ENCODE data around the gene SLC17A5.

DNA sequence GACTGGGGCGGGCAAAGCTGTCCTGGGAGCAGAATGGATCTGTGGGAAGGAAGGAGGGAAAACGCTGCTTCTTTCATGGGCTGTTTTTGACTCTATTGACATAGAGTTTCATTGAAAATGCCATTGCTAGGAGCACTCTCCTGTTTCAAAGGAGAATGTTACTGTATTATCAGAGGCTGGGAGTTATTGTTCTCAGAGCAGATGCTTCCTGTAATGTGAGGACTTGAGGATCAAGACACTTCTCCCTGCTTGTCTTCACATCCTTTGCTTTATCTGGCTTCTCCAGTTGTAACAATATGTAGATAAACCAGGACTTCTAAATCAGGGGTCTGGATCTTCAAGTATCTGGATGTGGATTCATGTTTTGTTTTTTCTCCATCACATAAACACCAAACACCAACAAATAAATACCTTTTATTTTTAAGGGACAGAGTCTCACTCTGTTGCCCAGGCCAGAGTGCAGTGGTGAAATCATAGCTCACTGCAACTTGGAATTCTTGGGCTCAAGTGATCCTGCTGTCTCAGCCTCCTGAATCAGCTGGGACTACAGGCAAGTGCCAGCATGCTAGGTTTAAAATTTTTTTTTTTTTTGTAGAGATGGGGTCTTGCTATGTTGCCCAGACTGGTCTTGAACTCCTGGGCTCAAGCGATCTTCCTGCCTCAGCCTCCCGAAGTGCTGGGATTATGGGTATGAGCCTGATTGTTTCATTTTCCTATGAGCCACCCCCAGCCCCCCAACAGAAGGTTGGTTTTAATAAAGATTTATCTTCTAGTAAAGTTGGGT lies 46.1 kb upstream of the SLC17A5 start:
- TF ChIP-seq BHLHE40 (IDR thresholded peaks at IDR 0.05; ENCODE audit: borderline replicate concordance) (no peak), SP1 (IDR thresholded peaks at IDR 0.05) (no peak), TARDBP (IDR thresholded peaks at IDR 0.05) (no peak), FOXK2 (IDR thresholded peaks at IDR 0.05) (no peak), L3MBTL2 (conservative IDR thresholded peaks at IDR 0.05) (no peak), FOXM1 (IDR thresholded peaks at IDR 0.05; ENCODE audit: borderline replicate concordance) (no peak), ELF4 (IDR thresholded peaks at IDR 0.05) (no peak), FOXA1 (IDR thresholded peaks at IDR 0.05) (no peak)
